K562 (cell line): Measurements from ENCODE around the gene ODAPH. TPM values are rescaled to one million over a fixed set of nuclear protein-coding genes. Genes with fewer than 3 reads are reported as not detected.

Experiments used
- ATAC-seq: fragments of 200-7000 bp; cut with Tn5 transposase; 3 replicates; pipeline ENCODE4 v1.9.1; 2020; ENCODE audit warnings: moderate library complexity
- BruUV-seq: library from RNA; stranded (reverse); fragments of 400-500 nt; replicated peaks from 2 replicates; lab custom pipeline; 2021; lab: Mats Ljungman, UMichigan
- CTCF ChIA-PET: fragments of 300-600 bp; formaldehyde crosslinking; extraction: SDS; loops from one replicate; lab custom pipeline; 2021; ENCODE audit warnings: low intra/inter-chr PET ratio; lab: Yijun Ruan, JAX
- POLR2A ChIA-PET: fragments of 300-600, 350-650 bp; sonication (Branson Sonifier 250); formaldehyde crosslinking; extraction: SDS; loops from one replicate; lab custom pipeline; 2021; ENCODE audit warnings: antibody characterized with exemption, inconsistent platforms; lab: Yijun Ruan, JAX
- DNase-seq, 4 experiments: peaks; one replicate each; pipeline versions ENCODE4 v3.0.0 to v3.0.0-alpha.2; 2011 to 2018; ENCODE audit warnings: low spot score in 3 of 4, mixed read lengths in 3 of 4; ENCODE audit errors: extremely low read depth in 1 of 4
- FAIRE-seq: peaks from 2 replicates; lab custom pipeline; 2011; peaks lifted over from hg19 to GRCh38; lab: Jason Lieb, UNC
- H2AFZ ChIP-seq: 2 replicates; pipeline ENCODE4 v1.6.0; 2011; ENCODE audit warnings: low read depth, low read length, control low read depth, inconsistent platforms
- H3K27ac ChIP-seq: fragments of 200-600 bp; 3 replicates; pipeline ENCODE4 v1.8.0; 2011; ENCODE audit warnings: low read depth, mild to moderate bottlenecking, control low read depth, inconsistent platforms, low read length, moderate library complexity, mixed read lengths; ENCODE audit errors: extremely low read depth
- H3K27me3 ChIP-seq, 2 experiments: fragments of 300-600 bp in 1 of 2; 2 replicates in 1 of 2; 3 replicates in 1 of 2; pipeline versions ENCODE4 v1.6.0 to v1.8.0; 2011; ENCODE audit warnings: inconsistent platforms in 2 of 2, low read length in 2 of 2, mild to moderate bottlenecking in 1 of 2, mixed read lengths in 1 of 2, moderate library complexity in 1 of 2; ENCODE audit not compliant: control insufficient read depth in 2 of 2, insufficient read depth in 2 of 2
- H3K36me3 ChIP-seq: fragments of 300-600 bp; 3 replicates; pipeline ENCODE4 v1.8.0; 2011; ENCODE audit warnings: mild to moderate bottlenecking, low read length, inconsistent platforms; ENCODE audit not compliant: control insufficient read depth, insufficient read depth
- H3K4me1 ChIP-seq, 2 experiments: fragments of 200-600 bp in 1 of 2; replicated peaks in 1 of 2; 2 replicates in 1 of 2; 3 replicates in 1 of 2; pipeline versions ENCODE4 v1.5.1 to v1.8.0; 2011; ENCODE audit warnings: inconsistent platforms in 2 of 2, low read length in 2 of 2, mild to moderate bottlenecking in 1 of 2, mixed read lengths in 1 of 2, moderate library complexity in 1 of 2; ENCODE audit not compliant: control insufficient read depth in 2 of 2, insufficient read depth in 2 of 2
- H3K4me2 ChIP-seq: 2 replicates; pipeline ENCODE4 v1.6.1; 2011; ENCODE audit warnings: low read length, control low read depth, inconsistent platforms, mixed read lengths; ENCODE audit not compliant: insufficient read depth
- H3K4me3 ChIP-seq: fragments of 200-600 bp; sonication (generic), shearing (Covaris generic); 2 replicates; pipeline ENCODE4 v1.5.1; 2016; ENCODE audit warnings: control low read depth, inconsistent platforms
- H3K79me2 ChIP-seq: fragments of 200-600 bp; 3 replicates; pipeline ENCODE4 v1.8.0; 2011; ENCODE audit warnings: low read length, inconsistent platforms; ENCODE audit not compliant: control insufficient read depth, insufficient read depth
- H3K9ac ChIP-seq, 2 experiments: 2 replicates each; pipeline versions ENCODE4 v1.6.0 to v1.6.1; 2011; ENCODE audit warnings: low read depth in 2 of 2, low read length in 2 of 2, control low read depth in 1 of 2, inconsistent platforms in 1 of 2, mild to moderate bottlenecking in 1 of 2, mixed read lengths in 1 of 2; ENCODE audit not compliant: insufficient read depth in 1 of 2
- H3K9me1 ChIP-seq: one replicate; pipeline ENCODE4 v1.6.0; 2011; ENCODE audit warnings: inconsistent platforms, mild to moderate bottlenecking, low read length, moderate library complexity; ENCODE audit not compliant: control insufficient read depth, insufficient read depth
- H3K9me3 ChIP-seq: replicated peaks from 2 replicates; pipeline ENCODE4 v1.5.1; 2011; ENCODE audit warnings: low read depth, low read length, inconsistent platforms; ENCODE audit not compliant: control insufficient read depth, insufficient read depth
- H4K20me1 ChIP-seq: replicated peaks from 2 replicates; pipeline ENCODE4 v1.6.1; 2011; ENCODE audit warnings: low read length, inconsistent platforms, mixed read lengths; ENCODE audit not compliant: control insufficient read depth, insufficient read depth
- E2F8 ChIP-seq: fragments of 450-650 bp; IDR thresholded peaks from 2 replicates; pipeline ENCODE4 v1.7.1; 2018; ENCODE audit warnings: mild to moderate bottlenecking, low read depth; ENCODE audit not compliant: partially characterized antibody
- ESRRA ChIP-seq: fragments of 450-650 bp; IDR thresholded peaks from 2 replicates; pipeline ENCODE4 v1.6.1; 2014; ENCODE audit warnings: low read depth, mild to moderate bottlenecking, moderate library complexity, borderline replicate concordance
- ETV5 ChIP-seq: sonication (generic); formaldehyde crosslinking; IDR thresholded peaks from 2 replicates; pipeline ENCODE4 v1.4.0; 2020; ENCODE audit warnings: low read depth, mild to moderate bottlenecking, missing genetic modification reagents
- KLF1 ChIP-seq: fragments of 450-650 bp; IDR thresholded peaks from 2 replicates; pipeline ENCODE4 v1.6.1; 2016; ENCODE audit warnings: missing genetic modification characterization, missing compliant biosample characterization
- MCM7 ChIP-seq, 2 experiments: fragments of 450-650 bp; IDR thresholded peaks; 2 replicates each; pipeline ENCODE4 v1.6.1; 2016 to 2018
- MECOM ChIP-seq: fragments of 250-450 bp; sonication (Bioruptor Pico); IDR thresholded peaks from 2 replicates; pipeline ENCODE4 v1.8.0; 2022; ENCODE audit warnings: inconsistent platforms
- MNT ChIP-seq, 2 experiments: fragments of 450-650 bp; conservative IDR thresholded peaks; 2 replicates each; pipeline ENCODE4 v1.6.1; 2017; ENCODE audit warnings: mild to moderate bottlenecking in 2 of 2, moderate library complexity in 2 of 2
- MYNN ChIP-seq, 2 experiments: sonication (generic); formaldehyde crosslinking in 1 of 2; IDR thresholded peaks; 2 replicates each; pipeline versions ENCODE4 v1.5.0 to v1.6.1; 2016 to 2020; ENCODE audit warnings: antibody characterized with exemption in 1 of 2, missing genetic modification reagents in 1 of 2
- NBN ChIP-seq: fragments of 450-650 bp; IDR thresholded peaks from 2 replicates; pipeline ENCODE4 v1.6.1; 2016; ENCODE audit warnings: low read depth, mild to moderate bottlenecking
- NUFIP1 ChIP-seq: fragments of 450-650 bp; IDR thresholded peaks from 2 replicates; pipeline ENCODE4 v1.6.1; 2018; ENCODE audit not compliant: partially characterized antibody
- PML ChIP-seq: IDR thresholded peaks from 2 replicates; pipeline ENCODE4 v1.6.1; 2012; ENCODE audit warnings: low read length, inconsistent platforms
- POLR2G ChIP-seq: fragments of 200-400 bp; formaldehyde crosslinking; IDR thresholded peaks from 2 replicates; pipeline ENCODE4 v1.6.1; 2017; ENCODE audit warnings: low read depth, mild to moderate bottlenecking, antibody characterized with exemption, low read length, moderate library complexity
- RBM22 ChIP-seq: fragments of 200-400 bp; formaldehyde crosslinking; IDR thresholded peaks from 2 replicates; pipeline ENCODE4 v1.6.1; 2018; ENCODE audit warnings: low read length, low read depth; ENCODE audit not compliant: poor library complexity, severe bottlenecking
- SUPT5H ChIP-seq: fragments of 450-650 bp; IDR thresholded peaks from 2 replicates; pipeline ENCODE4 v1.6.1; 2016
- THRB ChIP-seq: fragments of 450-650 bp; formaldehyde crosslinking; conservative IDR thresholded peaks from 2 replicates; pipeline ENCODE4 v1.4.0; 2022; ENCODE audit warnings: mild to moderate bottlenecking, missing genetic modification characterization
- WHSC1 ChIP-seq: IDR thresholded peaks from one replicate; pipeline ENCODE4 v1.6.1; 2012; ENCODE audit warnings: low read length, control low read depth, inconsistent platforms
- ZNF239 ChIP-seq: fragments of 250-450 bp; sonication (Bioruptor Pico); IDR thresholded peaks from 2 replicates; pipeline ENCODE4 v1.4.0; 2020; ENCODE audit warnings: mild to moderate bottlenecking
- WGBS: fragments of 100-300 bp; shearing (Covaris generic); methylation state at CpG from one replicate; pipeline ENCODE4 v1.1.6; 2016; ENCODE audit warnings: low coverage, mixed read lengths; ENCODE audit not compliant: insufficient coverage; ENCODE audit errors: missing lambda C conversion rate; 5-methylcytosine and 5-hydroxymethylcytosine counted together
- in situ Hi-C: fragments of 300-500 bp; cut with MboI; formaldehyde crosslinking; loops from 4 replicates; pipeline ENCODE4 v1.15.0; 2018; ENCODE audit warnings: inconsistent platforms, mixed read lengths
- intact Hi-C: fragments of 100-400 bp; cut with micrococcal nuclease; formaldehyde crosslinking; loops from 2 replicates; pipeline ENCODE4 v1.14.2; 2022
- polyA plus RNA-seq, 8 experiments: library from polyadenylated mRNA; depleted of rRNA in 4 of 8; stranded (reverse) in 5 of 8; unstranded in 3 of 8; fragments of >200 nt; fragmentation: Nextera tagmentation in 2 of 8; fragmentation: Illumina TruSeq in 1 of 8; extraction: Ambion mirVana in 2 of 8; extraction: Trizol in 1 of 8; gene quantifications; 2 replicates each; pipeline versions ENCODE4 v1.2.1 to v1.2.3, GENCODE V29; 2011 to 2014; ENCODE audit warnings: inconsistent platforms in 1 of 8, missing spikeins in 1 of 8
- total RNA-seq, 7 experiments: library from RNA; depleted of rRNA in 6 of 7; stranded (reverse); fragments of >200 nt in 6 of 7; fragmentation: Illumina TruSeq in 2 of 7; extraction: Trizol in 2 of 7; gene quantifications; 2 replicates each; pipeline versions ENCODE4 v1.2.1 to v1.2.3, GENCODE V29; 2011 to 2021; ENCODE audit warnings: low replicate concordance in 1 of 7

The ODAPH gene
- total and polyA plus RNA-seq, 9 of the 15 experiments (the other 6 are each of a cell fraction or from before 2014, with no cell fraction given), result not detected

GRCh38 chr4:75514131-75514948 is 41.5 kb upstream of the ODAPH start, which contains the start of the genes RCHY1 and THAP6:
TSS of gene RCHY1 (minus strand) at chr4:75514403. CDS start at chr4:75514286, 117 bp downstream.
TSS of gene THAP6 (plus strand) at chr4:75514473. CDS start at chr4:75515453, 980 bp downstream.
- in situ Hi-C loops (no loop called here), intact Hi-C loops (loop anchor here (2.0 to 5.0 kb wide), 2 partner anchors 158 to 208 kb away; partner anchors contain the start of genes G3BP2 and USO1)
- Histone ChIP-seq H4K20me1 (peaks cover 10% of the 10 kb centered on the region; the same call in 1 of the 2 replicates), H3K9me3 (peaks cover 6% of the 10 kb centered on the region; the same call in 1 of the 2 replicates), H3K27ac (peak within 1 kb of the TSS; percentile 95), H3K4me2 (peak within 1 kb of the TSS; percentile 92), H3K9me1 (no peaks in the 10 kb centered on the region), H3K4me1 (peaks cover 0 to 16% of the 10 kb centered on the region in 2 experiments; a peak in 4 of 5 replicates), H3K36me3 (peaks cover 35% of the 10 kb centered on the region), H3K4me3 (peak within 1 kb of the TSS; percentile 56), H3K9ac (peak within 1 kb of the TSS; percentile 96 to 97), H3K27me3 (no peaks in the 10 kb centered on the region), H3K79me2 (peaks cover 64% of the 10 kb centered on the region), H2AFZ (peak within 1 kb of the TSS; percentile 97)
- ChIA-PET CTCF (no interaction called here), POLR2A (interaction anchor here (0.6 to 2.2 kb wide), 10 partner anchors 12 to 157 kb away, joined by 3 to 6 read pairs (median 4); partner anchors contain the start of gene ODAPH)
- WGBS, result under 1% methylated on average over 49 of the region's 61 CpGs
- ATAC-seq (peak; percentile 93), DNase-seq (peak; percentile 84 to 98 (median 88)), FAIRE-seq (peak; percentile 99)
- TSS peak; percentile 70 for BruUV-seq
- TF ChIP-seq MYNN (IDR thresholded peaks at IDR 0.05), result no peak; the same call in 1 of the 2 replicates
- no peak for TF ChIP-seq MYNN (CRISPR knock-in tag; IDR thresholded peaks at IDR 0.05)
- TF ChIP-seq PML, result peak; percentile 80
- peak; percentile 91 for TF ChIP-seq E2F8
- no peak for TF ChIP-seq NUFIP1
- TF ChIP-seq MNT (conservative IDR thresholded peaks at IDR 0.05), result peak; percentile 81 to 92
- TF ChIP-seq MECOM, result no peak
- TF ChIP-seq ZNF239 (CRISPR knock-in tag), result no peak
- TF ChIP-seq NBN, result peak; percentile 40; the same call in 1 of the 2 replicates
- peak; percentile 94 for TF ChIP-seq POLR2G
- no peak for TF ChIP-seq THRB (CRISPR knock-in tag)
- no peak for TF ChIP-seq MCM7 (IDR thresholded peaks at IDR 0.05)
- no peak for TF ChIP-seq RBM22
- TF ChIP-seq SUPT5H, result peak; percentile 96
- TF ChIP-seq ETV5 (CRISPR knock-in tag), result peak; percentile 64; the same call in 1 of the 2 replicates
- TF ChIP-seq ESRRA, result peak; percentile 87
- no peak for TF ChIP-seq WHSC1
- TF ChIP-seq KLF1, result peak; percentile 83
